Panc1 (cell line): Measurements from ENCODE around the gene RRP36. TPM values are rescaled to one million over a fixed set of nuclear protein-coding genes. Genes with fewer than 3 reads are reported as not detected.

Source experiments
- ATAC-seq: fragments of 200-7000 bp; cut with Tn5 transposase; 2 replicates; pipeline ENCODE4 v1.9.1; 2020; ENCODE audit warnings: mild to moderate bottlenecking, moderate library complexity
- BruUV-seq: library from RNA; stranded (reverse); fragments of 400-500 nt; replicated peaks from 2 replicates; lab custom pipeline; 2021; lab: Mats Ljungman, UMichigan
- CTCF ChIA-PET: fragments of 300-600 bp; sonication (Branson Sonifier 250); formaldehyde crosslinking; loops from one replicate; lab custom pipeline; 2022; ENCODE audit warnings: antibody characterized with exemption; lab: Charles Lee
- POLR2A ChIA-PET: fragments of 300-600 bp; sonication (Branson Sonifier 250); formaldehyde crosslinking; loops from one replicate; lab custom pipeline; 2022; ENCODE audit warnings: antibody characterized with exemption; lab: Charles Lee
- DNase-seq: peaks from one replicate; pipeline ENCODE4 v3.0.0-alpha.2; 2010; ENCODE audit warnings: low read depth, low spot score
- H3K27ac ChIP-seq: 2 replicates; pipeline ENCODE4 v1.5.1; 2011; ENCODE audit warnings: mild to moderate bottlenecking, low read length, inconsistent platforms
- H3K27me3 ChIP-seq: fragments of 200-500 bp; sonication (Bioruptor generic); 2 replicates; pipeline ENCODE4 v1.6.0; 2014; ENCODE audit warnings: low read length, inconsistent platforms; ENCODE audit not compliant: control insufficient read depth, insufficient read depth
- H3K36me3 ChIP-seq: fragments of 200-500 bp; sonication (Bioruptor generic); 2 replicates; pipeline ENCODE4 v1.5.1; 2014; ENCODE audit warnings: inconsistent platforms, mild to moderate bottlenecking, low read length, moderate library complexity; ENCODE audit not compliant: control insufficient read depth, insufficient read depth
- H3K4me1 ChIP-seq: 2 replicates; pipeline ENCODE4 v1.5.1; 2011; ENCODE audit warnings: inconsistent platforms, mild to moderate bottlenecking, low read length, moderate library complexity; ENCODE audit not compliant: control insufficient read depth, insufficient read depth
- H3K4me3 ChIP-seq, 2 experiments: 2 replicates each; pipeline ENCODE4 v1.5.1; 2011 to 2012; ENCODE audit warnings: low read depth in 2 of 2, low read length in 2 of 2, mild to moderate bottlenecking in 2 of 2, inconsistent platforms in 1 of 2, moderate library complexity in 1 of 2
- H3K9me3 ChIP-seq: fragments of 200-500 bp; sonication (Bioruptor generic); 2 replicates; pipeline ENCODE4 v1.5.1; 2014; ENCODE audit warnings: low read depth, mild to moderate bottlenecking, inconsistent platforms, low read length, moderate library complexity; ENCODE audit not compliant: control insufficient read depth, insufficient read depth
- POLR2AphosphoS5 ChIP-seq: IDR thresholded peaks from 2 replicates; pipeline ENCODE4 v1.6.1; 2012; ENCODE audit warnings: mild to moderate bottlenecking, low read depth, low read length, moderate library complexity
- SIN3A ChIP-seq: IDR thresholded peaks from 2 replicates; pipeline ENCODE4 v1.6.1; 2012; ENCODE audit warnings: low read depth, mild to moderate bottlenecking, low read length, moderate library complexity, borderline replicate concordance; ENCODE audit not compliant: insufficient read depth
- TCF7L2 ChIP-seq: IDR thresholded peaks from 2 replicates; pipeline ENCODE4 v1.6.1; 2011; ENCODE audit warnings: mild to moderate bottlenecking, low read depth, low read length, inconsistent platforms
- in situ Hi-C: cut with HindIII; loops from 2 replicates; pipeline ENCODE4 v1.10.0; 2016; ENCODE audit warnings: low sequenced_read_pairs, low pct_unique_long_range_greater_than_20kb
- intact Hi-C: fragments of 100-400 bp; cut with micrococcal nuclease; formaldehyde crosslinking; loops from one replicate; pipeline ENCODE4 v1.10.0; 2022; ENCODE audit not compliant: unreplicated experiment
- total RNA-seq: library from RNA; stranded (reverse); gene quantifications from one replicate; pipeline ENCODE4 v1.2.1, GENCODE V29; 2021; ENCODE audit not compliant: unreplicated experiment
- TF ChIP-seq, protein P1 (sequence below): fragments of 450-650 bp; IDR thresholded peaks from 2 replicates; pipeline ENCODE4 v1.5.1; 2017; ENCODE audit warnings: mild to moderate bottlenecking
- TF ChIP-seq, protein P2 (sequence below), 2 experiments: IDR thresholded peaks; 2 replicates each; pipeline ENCODE4 v1.6.1; 2011 to 2012; ENCODE audit warnings: low read depth in 2 of 2, control low read depth in 1 of 2, low read length in 1 of 2, mild to moderate bottlenecking in 1 of 2, moderate library complexity in 1 of 2; ENCODE audit not compliant: insufficient read depth in 1 of 2

The RRP36 gene
- total RNA-seq, 1 experiment from 2014 or later: 106 TPM

DNA sequence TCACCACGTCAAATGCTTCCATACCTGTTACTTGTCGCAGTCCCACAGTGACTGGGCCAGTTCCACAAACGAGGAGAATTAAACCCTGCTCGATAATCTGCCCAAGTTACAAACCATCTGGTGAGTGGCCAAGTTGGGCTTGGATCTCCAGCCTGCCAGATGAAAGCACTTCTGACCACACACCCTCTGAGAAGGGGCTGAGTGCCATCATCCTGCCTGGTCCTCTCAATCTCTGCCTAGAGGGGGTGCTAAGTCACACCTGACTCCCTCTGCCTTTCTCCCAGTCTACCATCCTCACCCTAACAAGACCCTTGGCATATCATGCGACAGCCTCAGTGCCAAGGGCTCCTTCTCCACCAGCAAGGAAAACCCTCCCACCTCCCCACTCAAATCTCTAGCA lies 15.8 kb downstream of the RRP36 start:
- Histone ChIP-seq H3K36me3 (no peaks in the 10 kb centered on the region; the same call in 1 of the 2 replicates), H3K4me3 (no peak overlapping the region), H3K27ac (no peak overlapping the region), H3K9me3 (no peaks in the 10 kb centered on the region), H3K27me3 (no peaks in the 10 kb centered on the region), H3K4me1 (peaks cover 3% of the 10 kb centered on the region; the same call in 1 of the 2 replicates)
- TF ChIP-seq TCF7L2 (no peak), POLR2AphosphoS5 (no peak), SIN3A (no peak)
- TF ChIP-seq, protein P1, sequence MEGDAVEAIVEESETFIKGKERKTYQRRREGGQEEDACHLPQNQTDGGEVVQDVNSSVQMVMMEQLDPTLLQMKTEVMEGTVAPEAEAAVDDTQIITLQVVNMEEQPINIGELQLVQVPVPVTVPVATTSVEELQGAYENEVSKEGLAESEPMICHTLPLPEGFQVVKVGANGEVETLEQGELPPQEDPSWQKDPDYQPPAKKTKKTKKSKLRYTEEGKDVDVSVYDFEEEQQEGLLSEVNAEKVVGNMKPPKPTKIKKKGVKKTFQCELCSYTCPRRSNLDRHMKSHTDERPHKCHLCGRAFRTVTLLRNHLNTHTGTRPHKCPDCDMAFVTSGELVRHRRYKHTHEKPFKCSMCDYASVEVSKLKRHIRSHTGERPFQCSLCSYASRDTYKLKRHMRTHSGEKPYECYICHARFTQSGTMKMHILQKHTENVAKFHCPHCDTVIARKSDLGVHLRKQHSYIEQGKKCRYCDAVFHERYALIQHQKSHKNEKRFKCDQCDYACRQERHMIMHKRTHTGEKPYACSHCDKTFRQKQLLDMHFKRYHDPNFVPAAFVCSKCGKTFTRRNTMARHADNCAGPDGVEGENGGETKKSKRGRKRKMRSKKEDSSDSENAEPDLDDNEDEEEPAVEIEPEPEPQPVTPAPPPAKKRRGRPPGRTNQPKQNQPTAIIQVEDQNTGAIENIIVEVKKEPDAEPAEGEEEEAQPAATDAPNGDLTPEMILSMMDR: no peak
- TF ChIP-seq, protein P2, sequence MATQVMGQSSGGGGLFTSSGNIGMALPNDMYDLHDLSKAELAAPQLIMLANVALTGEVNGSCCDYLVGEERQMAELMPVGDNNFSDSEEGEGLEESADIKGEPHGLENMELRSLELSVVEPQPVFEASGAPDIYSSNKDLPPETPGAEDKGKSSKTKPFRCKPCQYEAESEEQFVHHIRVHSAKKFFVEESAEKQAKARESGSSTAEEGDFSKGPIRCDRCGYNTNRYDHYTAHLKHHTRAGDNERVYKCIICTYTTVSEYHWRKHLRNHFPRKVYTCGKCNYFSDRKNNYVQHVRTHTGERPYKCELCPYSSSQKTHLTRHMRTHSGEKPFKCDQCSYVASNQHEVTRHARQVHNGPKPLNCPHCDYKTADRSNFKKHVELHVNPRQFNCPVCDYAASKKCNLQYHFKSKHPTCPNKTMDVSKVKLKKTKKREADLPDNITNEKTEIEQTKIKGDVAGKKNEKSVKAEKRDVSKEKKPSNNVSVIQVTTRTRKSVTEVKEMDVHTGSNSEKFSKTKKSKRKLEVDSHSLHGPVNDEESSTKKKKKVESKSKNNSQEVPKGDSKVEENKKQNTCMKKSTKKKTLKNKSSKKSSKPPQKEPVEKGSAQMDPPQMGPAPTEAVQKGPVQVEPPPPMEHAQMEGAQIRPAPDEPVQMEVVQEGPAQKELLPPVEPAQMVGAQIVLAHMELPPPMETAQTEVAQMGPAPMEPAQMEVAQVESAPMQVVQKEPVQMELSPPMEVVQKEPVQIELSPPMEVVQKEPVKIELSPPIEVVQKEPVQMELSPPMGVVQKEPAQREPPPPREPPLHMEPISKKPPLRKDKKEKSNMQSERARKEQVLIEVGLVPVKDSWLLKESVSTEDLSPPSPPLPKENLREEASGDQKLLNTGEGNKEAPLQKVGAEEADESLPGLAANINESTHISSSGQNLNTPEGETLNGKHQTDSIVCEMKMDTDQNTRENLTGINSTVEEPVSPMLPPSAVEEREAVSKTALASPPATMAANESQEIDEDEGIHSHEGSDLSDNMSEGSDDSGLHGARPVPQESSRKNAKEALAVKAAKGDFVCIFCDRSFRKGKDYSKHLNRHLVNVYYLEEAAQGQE (IDR thresholded peaks at IDR 0.05; ENCODE audit: insufficient read depth in 1 of 2, low read depth in 2 of 2, low read length in 1 of 2): no peak
- ChIA-PET POLR2A (interaction anchor here (0.7 kb wide), 1 partner anchor 50 kb away, joined by 3 read pairs; no protein-coding TSS in a partner anchor), CTCF (interaction anchor here (0.6 kb wide), 1 partner anchor 120 kb away, joined by 3 read pairs; no protein-coding TSS in a partner anchor)
- intact Hi-C loops: no loop called here
- ATAC-seq: no peak
- in situ Hi-C loops: no loop called here
- no peak for DNase-seq
- no TSS peak for BruUV-seq

DNA sequence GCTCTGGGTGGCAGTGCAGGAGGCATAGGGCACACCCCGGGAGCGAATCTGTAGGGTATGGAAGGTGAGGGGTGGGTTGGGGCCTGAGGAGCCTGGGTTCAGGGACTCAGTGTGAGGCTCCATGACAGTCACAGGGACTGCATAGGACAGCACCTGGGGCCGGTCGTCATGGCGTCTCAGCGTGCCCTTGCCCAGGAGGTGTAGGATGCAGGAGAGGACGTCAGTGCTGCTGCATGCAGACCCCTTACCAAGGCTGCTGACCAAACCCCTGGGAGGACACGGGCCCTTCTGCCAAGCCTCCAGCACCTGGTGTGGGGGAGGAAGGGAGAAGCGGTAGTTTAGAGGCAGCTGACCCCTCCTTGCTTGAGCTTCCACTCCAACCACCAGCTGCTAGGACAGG lies 16.3 kb downstream of the RRP36 start:
- Histone ChIP-seq H3K9me3 (no peaks in the 10 kb centered on the region), H3K36me3 (no peaks in the 10 kb centered on the region; the same call in 1 of the 2 replicates), H3K27me3 (no peaks in the 10 kb centered on the region), H3K4me1 (peaks cover 3% of the 10 kb centered on the region; the same call in 1 of the 2 replicates), H3K4me3 (no peak overlapping the region), H3K27ac (no peak overlapping the region)
- ChIA-PET POLR2A (interaction anchor here (0.5 to 0.7 kb wide), 2 partner anchors 50 to 120 kb away, joined by 3 read pairs; no protein-coding TSS in a partner anchor), CTCF (interaction anchor here (0.6 kb wide), 1 partner anchor 121 kb away, joined by 3 read pairs; no protein-coding TSS in a partner anchor)
- BruUV-seq: TSS peak; percentile 49
- ATAC-seq (no peak), DNase-seq (no peak)
- intact Hi-C loops: no loop called here
- in situ Hi-C loops: no loop called here
- TF ChIP-seq TCF7L2 (no peak), SIN3A (no peak)
- TF ChIP-seq, protein P1: no peak
- TF ChIP-seq, protein P2 (IDR thresholded peaks at IDR 0.05; ENCODE audit: insufficient read depth in 1 of 2, low read depth in 2 of 2, low read length in 1 of 2): no peak
